Esophagus muscularis mucosa (tissue), 4 donors: ENCODE data around the gene MRPS2. TPM values are rescaled to one million over a fixed set of nuclear protein-coding genes. Genes with fewer than 3 reads are reported as not detected.

Source experiments
- DNase-seq: peaks from one replicate; pipeline ENCODE4 v3.0.0-alpha.2; 2017; ENCODE audit errors: extremely low spot score
- H3K27ac ChIP-seq, 4 donors: fragments of 200-600 bp; sonication (generic); replicated peaks in 1 of 4; 1 replicate in 3 of 4; 2 replicates in 1 of 4; pipeline ENCODE4 v1.5.1; 2016 to 2019; ENCODE audit warnings: mild to moderate bottlenecking in 1 of 4
- H3K27me3 ChIP-seq, 4 donors: fragments of 200-600 bp; sonication (generic); one replicate each; pipeline versions ENCODE4 v1.5.1 to v1.6.0; 2016 to 2019
- H3K36me3 ChIP-seq, 4 donors: fragments of 200-600 bp; sonication (generic); one replicate each; pipeline ENCODE4 v1.5.1; 2016 to 2019
- H3K4me1 ChIP-seq, 4 donors: fragments of 200-600 bp; sonication (generic); one replicate each; pipeline ENCODE4 v1.5.1; 2016 to 2019
- H3K4me3 ChIP-seq, 4 donors: fragments of 200-600 bp; sonication (generic); 1 replicate in 2 of 4; 2 replicates in 2 of 4; pipeline ENCODE4 v1.5.1; 2016 to 2019; ENCODE audit warnings: mild to moderate bottlenecking in 4 of 4, moderate library complexity in 1 of 4
- H3K9me3 ChIP-seq, 4 donors: fragments of 200-600 bp; sonication (generic); 1 replicate in 3 of 4; 2 replicates in 1 of 4; pipeline ENCODE4 v1.5.1; 2016 to 2019
- CTCF ChIP-seq, 3 experiments: fragments of 200-600 bp in 2 of 3; fragments of 450-650 bp in 1 of 3; sonication (generic) in 2 of 3; IDR thresholded peaks; one replicate each; pipeline ENCODE4 v1.5.1; 2017 to 2019; ENCODE audit warnings: antibody characterized with exemption in 3 of 3, mild to moderate bottlenecking in 2 of 3, moderate library complexity in 1 of 3
- EP300 ChIP-seq: sonication (generic); formaldehyde crosslinking; IDR thresholded peaks from one replicate; pipeline ENCODE4 v1.6.1; 2017; ENCODE audit warnings: antibody characterized with exemption
- POLR2A ChIP-seq: fragments of 450-650 bp; IDR thresholded peaks from one replicate; pipeline ENCODE4 v1.6.1; 2017; ENCODE audit warnings: antibody characterized with exemption, moderate library complexity, mild to moderate bottlenecking, low read depth
- POLR2AphosphoS5 ChIP-seq, 2 donors: sonication (generic); formaldehyde crosslinking; IDR thresholded peaks; one replicate each; pipeline ENCODE4 v1.6.1; 2017; ENCODE audit warnings: antibody characterized with exemption in 2 of 2
- whole genome bisulfite sequencing: methylation state at CpG from one replicate; pipeline ENCODE4 v1.1.5; 2018; 5-methylcytosine and 5-hydroxymethylcytosine counted together
- intact Hi-C: fragments of 100-400 bp; cut with DNase I; formaldehyde crosslinking; loops from one replicate; pipeline ENCODE4 v1.15.1; 2023
- total RNA-seq, 4 donors: library from RNA; depleted of rRNA; stranded (reverse); fragments of >200 nt; gene quantifications; one replicate each; pipeline versions ENCODE4 v1.1.0 to v1.2.1, GENCODE V29; 2016

The MRPS2 gene
- total RNA-seq, 4 donors from 2014 or later = 19.5 to 47.3 (median 37.9) TPM

- Histone ChIP-seq H3K27ac (no peak overlapping the region), H3K9me3 (no peaks in the 10 kb centered on the region), H3K36me3 (peaks cover 26 to 69% (median 65%) of the 10 kb centered on the region in 4 donors), H3K27me3 (no peaks in the 10 kb centered on the region), H3K4me3 (no peak overlapping the region), H3K4me1 (peaks cover 9 to 14% (median 10%) of the 10 kb centered on the region in 4 donors)
- intact Hi-C loops = no loop called here
- 94% methylated on average over 25 of the region's 25 CpGs for WGBS
- TF ChIP-seq EP300 = no peak
- TF ChIP-seq CTCF (IDR thresholded peaks at IDR 0.05) = no peak
- no peak for TF ChIP-seq POLR2A
- TF ChIP-seq POLR2AphosphoS5 (IDR thresholded peaks at IDR 0.05) = no peak
- DNase-seq = no peak
These were observed 15.1 kb upstream of the MRPS2 start for GRCh38 chr9:135485385-135485784.

GRCh38 chr9:135485832-135486231 lies 14.7 kb upstream of the MRPS2 start:
- intact Hi-C loops = no loop called here
- no peak overlapping the region for H3K4me3 ChIP-seq
- no peak overlapping the region for H3K27ac ChIP-seq
- no peak for DNase-seq
- H3K4me1 ChIP-seq = peaks cover 5 to 10% (median 6%) of the 10 kb centered on the region in 4 donors
- peaks cover 26 to 72% (median 65%) of the 10 kb centered on the region in 4 donors for H3K36me3 ChIP-seq
- no peaks in the 10 kb centered on the region for H3K27me3 ChIP-seq
- TF ChIP-seq CTCF (IDR thresholded peaks at IDR 0.05) (no peak), POLR2A (no peak), POLR2AphosphoS5 (IDR thresholded peaks at IDR 0.05) (no peak), EP300 (no peak)
- WGBS = 85% methylated on average over 15 of the region's 21 CpGs
- H3K9me3 ChIP-seq = no peaks in the 10 kb centered on the region

GRCh38 chr9:135486267-135487065 lies 14.0 kb upstream of the MRPS2 start:
- TF ChIP-seq POLR2A (no peak), POLR2AphosphoS5 (IDR thresholded peaks at IDR 0.05) (no peak), CTCF (IDR thresholded peaks at IDR 0.05) (no peak), EP300 (no peak)
- 93% methylated on average over 24 of the region's 33 CpGs for WGBS
- Histone ChIP-seq H3K27ac (no peak overlapping the region), H3K9me3 (no peaks in the 10 kb centered on the region), H3K4me3 (no peak overlapping the region), H3K4me1 (peaks cover 0 to 4% (median under 1%) of the 10 kb centered on the region in 4 donors), H3K27me3 (no peaks in the 10 kb centered on the region), H3K36me3 (peaks cover 26 to 78% (median 67%) of the 10 kb centered on the region in 4 donors)
- intact Hi-C loops = no loop called here
- no peak for DNase-seq

- Histone ChIP-seq H3K27me3 (no peaks in the 10 kb centered on the region), H3K9me3 (no peaks in the 10 kb centered on the region), H3K27ac (no peak overlapping the region), H3K4me1 (no peaks in the 10 kb centered on the region), H3K4me3 (no peak overlapping the region), H3K36me3 (peaks cover 26 to 81% (median 67%) of the 10 kb centered on the region in 4 donors)
- no peak for DNase-seq
- WGBS = 88% methylated on average over 18 of the region's 40 CpGs
- TF ChIP-seq EP300 (no peak), POLR2AphosphoS5 (IDR thresholded peaks at IDR 0.05) (no peak), CTCF (IDR thresholded peaks at IDR 0.05) (no peak), POLR2A (no peak)
- intact Hi-C loops = no loop called here
These were observed 13.0 kb upstream of the MRPS2 start for GRCh38 chr9:135487281-135488012.
